Activated CD8-positive, alpha-beta memory T cell treated with anti-CD3 and anti-CD28 coated beads for 4 hours (primary cell): ENCODE data around the gene KCNA2.
A peak's percentile ranks its signal among the peaks of the same experiment; 100 is the strongest.

ENCODE experiments used
- DNase-seq, 2 donors: peaks; one replicate each; pipeline ENCODE4 v3.0.0-alpha.2; 2020; ENCODE audit warnings: low read depth in 2 of 2

KCNA2 gene

DNA sequence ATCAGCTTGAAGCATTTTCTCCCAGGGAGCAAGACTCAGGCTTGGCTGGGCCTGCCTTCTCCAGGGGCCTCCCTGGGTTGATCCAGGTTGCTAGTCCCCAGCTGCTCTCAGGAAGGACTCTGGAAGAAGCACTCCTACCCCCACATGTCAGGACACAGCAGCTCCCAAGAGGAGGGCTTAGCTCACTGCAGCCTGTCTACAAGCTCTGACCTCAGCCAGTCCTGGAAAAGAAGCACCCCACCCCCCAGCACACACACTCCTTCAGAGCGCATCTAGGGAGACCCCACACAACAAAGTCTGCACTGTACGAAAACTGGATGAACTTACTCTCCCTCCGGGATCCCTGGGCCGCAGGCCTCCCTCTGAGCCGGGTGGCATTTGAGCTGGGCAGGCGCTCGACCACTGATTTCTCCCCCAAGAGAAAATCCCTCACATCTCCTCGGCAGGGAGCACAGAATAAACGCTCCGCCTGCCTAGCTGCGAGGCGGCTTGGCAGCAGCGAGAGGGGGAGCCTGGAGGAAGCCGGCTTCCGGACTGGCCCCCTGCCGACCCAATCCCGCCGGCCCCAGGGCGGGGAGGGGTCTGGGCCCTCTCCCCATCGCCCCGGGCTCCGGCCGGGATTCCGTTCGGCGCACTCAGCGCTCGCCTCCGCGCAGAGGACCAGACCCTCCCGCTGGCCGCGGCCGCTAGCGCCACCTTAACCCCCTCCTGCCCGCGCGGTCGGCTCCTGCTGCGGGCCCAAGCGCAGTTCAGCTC is at the start of gene KCNA2:
Gene KCNA2, minus strand, starts transcription at position 458 of the 756 bp plus-strand sequence. CDS start 1,576 bp downstream, outside the sequence.
- DNase-seq: no peak

DNA sequence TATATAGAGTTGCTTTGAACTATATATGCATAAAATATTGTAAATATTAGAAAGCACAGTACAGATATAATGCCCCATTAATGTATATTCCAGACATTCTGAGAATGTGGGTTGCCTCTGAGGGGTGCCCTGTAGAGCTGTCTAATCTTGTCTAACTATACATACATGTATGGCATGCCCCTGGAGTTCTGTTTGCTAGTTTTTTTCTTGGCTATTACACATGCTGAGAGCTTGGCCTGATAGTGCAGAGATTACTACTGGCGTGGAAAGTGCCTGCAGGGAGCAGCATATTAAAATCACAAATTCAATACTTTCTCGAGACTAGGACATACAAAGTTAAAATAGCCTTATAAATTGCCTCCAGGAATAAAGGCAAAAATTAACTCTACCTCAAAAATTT is 44.5 kb upstream of the KCNA2 start:
- no peak for DNase-seq

DNA sequence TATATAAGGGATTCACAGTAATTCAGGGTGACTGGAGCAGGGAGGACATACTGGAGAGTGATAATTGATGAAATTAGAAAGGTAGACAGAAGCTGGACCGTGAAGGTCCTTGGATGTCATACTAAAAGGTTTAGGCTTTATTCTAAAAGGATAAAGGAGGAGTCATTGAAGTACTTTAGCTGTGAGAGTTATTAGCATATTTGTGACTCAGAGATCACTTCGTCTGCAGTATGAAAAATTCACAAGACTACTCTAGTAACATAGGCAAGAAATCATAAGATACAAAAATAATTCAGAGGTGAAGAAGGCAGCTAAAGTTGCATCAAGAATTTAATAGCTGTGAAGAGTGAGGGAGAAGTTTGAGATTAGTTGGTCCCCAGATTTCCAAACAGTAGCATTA is 42.3 kb upstream of the KCNA2 start:
- DNase-seq: no peak

DNA sequence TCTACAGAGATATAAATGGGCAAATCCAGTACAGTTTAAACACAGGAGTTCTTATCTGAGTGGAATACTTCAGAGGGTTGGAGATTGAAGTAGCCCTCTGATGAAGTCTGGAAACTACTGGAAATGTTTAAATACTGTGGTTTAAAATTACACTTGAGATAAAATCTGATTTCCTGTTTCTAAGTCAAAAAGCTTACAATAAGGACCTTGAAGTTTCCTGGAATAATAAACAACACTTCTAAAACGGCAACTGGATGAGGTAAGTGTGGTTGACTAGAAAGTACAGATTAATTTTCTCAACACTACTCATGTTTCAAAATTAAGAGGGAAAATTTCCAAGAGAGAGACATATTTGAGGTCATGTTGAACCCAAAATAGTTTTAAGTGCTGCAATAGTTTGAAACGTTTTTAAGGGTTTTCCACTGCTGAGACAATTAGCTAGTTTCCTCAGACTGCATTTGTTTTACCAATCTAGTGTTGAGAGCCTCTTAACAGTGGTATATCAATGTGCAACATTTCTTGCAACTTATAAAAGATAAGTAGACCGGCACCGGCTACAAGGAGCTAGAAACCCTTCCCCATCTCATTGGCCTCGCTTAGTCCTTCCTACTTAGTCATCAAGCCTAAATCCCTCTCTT is 41.2 kb upstream of the KCNA2 start:
- no peak for DNase-seq

DNA sequence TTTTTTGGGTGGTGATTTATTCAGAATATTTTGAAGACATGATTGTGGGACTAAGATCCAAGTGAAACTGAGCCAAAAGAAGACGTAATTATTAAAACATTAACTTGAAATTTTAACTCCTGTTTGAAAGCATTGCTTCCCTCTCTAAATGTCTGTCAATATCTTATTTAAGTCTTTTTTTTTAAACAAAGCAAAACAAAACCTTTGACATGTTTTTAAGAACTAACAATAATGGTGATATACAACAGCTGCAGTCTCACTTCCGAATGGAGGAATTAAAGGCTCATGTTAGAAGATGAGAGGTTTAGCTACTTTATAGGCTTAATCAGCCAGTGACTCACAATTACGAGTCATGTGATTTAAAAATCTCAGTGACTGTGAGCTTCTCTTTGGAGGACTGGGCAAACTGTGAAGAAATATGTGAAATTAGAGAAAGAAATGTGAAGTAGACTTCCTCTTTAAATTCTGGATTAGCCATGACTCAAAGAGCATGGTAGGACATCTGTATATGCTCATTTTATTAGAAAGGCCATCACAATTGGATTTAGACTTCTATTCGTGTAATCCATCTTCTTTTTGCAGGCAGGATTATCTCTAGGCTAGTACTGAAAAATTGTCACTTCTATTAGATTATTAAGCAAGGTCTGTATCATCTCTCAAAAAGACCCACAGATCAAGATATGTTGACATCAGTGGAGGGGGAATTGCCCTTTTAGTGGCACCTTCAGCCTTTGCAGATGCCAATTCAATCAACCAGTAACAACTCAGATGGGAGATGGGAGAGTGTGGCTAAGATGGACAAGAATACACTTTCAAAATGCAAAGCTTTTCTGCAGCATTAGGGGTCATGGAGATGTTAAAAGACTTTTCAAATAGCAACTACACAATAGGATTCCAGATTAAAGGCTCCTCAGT is 39.9 kb upstream of the KCNA2 start:
- DNase-seq: no peak

DNA sequence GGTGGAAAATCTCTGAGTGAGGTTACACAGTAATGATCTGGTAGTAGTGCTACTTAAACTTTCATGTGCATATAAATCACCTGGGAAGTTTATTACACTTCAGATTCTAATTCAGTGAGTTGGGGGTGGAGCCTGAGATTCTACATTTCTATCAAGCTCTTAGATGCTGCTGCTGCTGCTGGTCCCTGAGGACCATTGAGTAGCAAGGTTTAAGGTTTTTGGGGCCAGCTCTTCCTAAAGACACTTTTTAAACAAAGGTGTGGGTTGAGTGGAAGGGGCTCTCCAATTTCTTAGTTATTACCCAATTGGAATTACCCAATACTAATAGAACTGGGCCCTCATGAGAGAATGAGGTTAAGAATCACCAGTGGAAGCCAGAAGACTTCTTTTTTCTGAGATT is 39.1 kb upstream of the KCNA2 start:
- DNase-seq: no peak

DNA sequence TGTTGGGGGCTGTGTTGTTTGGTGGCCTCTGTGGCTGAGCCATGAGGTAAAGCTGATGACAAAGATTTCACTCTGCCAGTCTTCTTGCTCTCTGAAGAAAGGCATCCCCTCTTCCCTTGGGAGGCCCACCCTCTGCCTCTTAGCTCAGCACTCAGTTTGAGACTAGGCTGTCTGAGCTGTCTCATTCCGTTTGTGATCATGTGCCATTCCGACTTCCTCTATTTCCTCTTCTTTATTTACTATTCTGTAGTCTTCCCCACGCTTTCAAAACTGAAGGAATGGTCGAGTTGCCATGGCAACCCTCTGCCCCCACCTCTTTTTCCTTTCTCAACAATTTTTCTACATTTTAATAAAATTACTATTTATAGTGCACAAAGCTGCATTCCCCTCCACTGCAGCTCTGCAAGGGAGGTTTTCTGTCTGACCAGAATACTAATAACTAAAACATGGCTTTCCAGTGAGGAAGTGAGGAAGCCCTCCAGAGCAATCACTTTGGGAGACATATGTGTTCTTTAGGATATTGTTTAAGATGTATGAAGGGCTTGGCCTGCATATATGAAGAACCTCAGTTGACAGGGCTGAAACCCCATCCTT is 37.8 kb upstream of the KCNA2 start:
- no peak for DNase-seq

DNA sequence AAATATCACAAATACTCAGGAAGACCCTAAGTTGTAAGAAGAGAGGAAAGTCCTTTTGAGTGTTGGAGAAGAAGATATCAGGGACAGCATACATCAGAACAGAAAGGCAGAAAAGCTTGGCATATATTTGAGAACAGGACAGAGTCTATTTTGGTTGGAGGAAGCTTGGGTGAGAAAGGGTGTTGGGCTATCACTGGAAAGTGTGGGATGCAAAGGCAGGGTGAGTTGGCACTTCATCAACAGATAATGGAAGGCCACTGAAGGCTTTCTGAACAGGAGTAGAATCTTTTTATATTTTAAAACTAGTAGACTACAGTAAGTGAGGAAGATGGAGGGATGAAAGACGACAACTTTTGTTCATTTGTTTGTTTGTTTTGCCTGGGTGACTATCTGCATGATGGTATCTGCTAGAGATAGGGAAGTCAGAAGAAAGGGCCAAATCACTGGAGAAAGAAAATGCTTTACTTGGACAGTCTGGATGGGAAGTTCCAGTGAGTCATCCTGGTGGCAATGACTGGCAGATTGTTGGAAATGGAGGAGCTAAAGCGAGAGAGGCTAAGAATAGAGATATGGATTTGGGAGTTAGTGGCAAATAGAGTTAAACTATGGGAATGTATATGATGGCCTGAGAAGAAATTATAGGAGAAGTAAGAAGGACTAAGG is 33.7 kb upstream of the KCNA2 start:
- DNase-seq: no peak

DNA sequence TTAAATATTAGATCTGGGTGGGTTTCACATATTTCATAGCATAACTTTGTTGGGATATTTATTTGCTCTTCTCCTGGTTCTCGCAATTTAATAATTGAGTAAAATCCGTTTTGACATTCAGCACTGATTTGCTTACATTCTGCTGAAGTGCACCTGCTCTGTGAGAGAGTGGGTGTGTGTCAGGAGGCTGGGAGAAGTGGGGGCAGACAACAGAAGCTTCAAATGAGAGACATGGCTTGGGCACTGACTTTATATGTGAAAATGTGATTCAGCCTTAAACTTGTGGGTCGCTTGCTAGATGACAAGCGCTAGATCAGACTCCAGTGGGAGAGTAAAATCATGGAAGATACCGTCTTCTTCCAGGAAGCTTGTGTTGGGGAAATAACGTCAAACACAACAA is 32.4 kb upstream of the KCNA2 start:
- no peak for DNase-seq

DNA sequence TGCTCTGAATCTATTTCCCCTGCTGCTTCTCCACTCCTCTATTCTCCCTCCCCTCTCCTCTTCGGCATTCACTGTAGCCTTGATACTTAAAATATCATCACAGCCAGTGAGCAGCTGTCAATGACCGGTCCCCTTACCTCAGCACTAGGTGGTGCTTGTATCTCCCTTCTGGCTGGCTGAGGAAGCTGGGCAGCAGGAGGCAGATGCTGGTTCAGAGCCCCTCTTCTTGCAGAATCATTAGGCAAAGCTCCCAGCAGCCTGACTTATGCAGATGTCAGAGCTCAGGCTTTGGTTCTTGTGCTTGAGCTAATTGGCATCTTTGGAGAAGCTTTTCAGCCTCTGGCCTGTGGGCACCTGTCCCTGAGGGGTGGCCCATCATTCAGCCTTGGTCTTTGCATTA is 31.9 kb upstream of the KCNA2 start:
- DNase-seq: no peak

DNA sequence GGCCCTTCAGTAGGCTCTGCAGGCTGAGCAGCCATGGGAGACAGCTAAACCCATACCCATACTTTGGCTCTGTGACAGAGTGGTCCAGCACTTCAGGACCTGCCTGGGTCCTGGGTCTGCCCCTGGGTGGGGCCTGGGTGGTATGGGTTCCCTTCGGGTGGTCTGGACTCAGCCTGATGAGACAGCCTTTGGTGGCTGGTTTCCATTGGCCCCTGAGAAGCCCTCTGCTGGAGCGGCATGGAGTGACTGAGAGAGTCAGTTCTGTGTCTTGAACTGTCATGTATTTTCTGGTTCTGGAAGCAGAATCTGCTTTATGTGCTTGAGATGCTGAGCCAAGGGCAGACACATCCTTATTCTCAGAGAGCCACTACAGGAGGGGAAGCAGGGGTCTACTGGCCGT is 31.3 kb upstream of the KCNA2 start:
- no peak for DNase-seq

DNA sequence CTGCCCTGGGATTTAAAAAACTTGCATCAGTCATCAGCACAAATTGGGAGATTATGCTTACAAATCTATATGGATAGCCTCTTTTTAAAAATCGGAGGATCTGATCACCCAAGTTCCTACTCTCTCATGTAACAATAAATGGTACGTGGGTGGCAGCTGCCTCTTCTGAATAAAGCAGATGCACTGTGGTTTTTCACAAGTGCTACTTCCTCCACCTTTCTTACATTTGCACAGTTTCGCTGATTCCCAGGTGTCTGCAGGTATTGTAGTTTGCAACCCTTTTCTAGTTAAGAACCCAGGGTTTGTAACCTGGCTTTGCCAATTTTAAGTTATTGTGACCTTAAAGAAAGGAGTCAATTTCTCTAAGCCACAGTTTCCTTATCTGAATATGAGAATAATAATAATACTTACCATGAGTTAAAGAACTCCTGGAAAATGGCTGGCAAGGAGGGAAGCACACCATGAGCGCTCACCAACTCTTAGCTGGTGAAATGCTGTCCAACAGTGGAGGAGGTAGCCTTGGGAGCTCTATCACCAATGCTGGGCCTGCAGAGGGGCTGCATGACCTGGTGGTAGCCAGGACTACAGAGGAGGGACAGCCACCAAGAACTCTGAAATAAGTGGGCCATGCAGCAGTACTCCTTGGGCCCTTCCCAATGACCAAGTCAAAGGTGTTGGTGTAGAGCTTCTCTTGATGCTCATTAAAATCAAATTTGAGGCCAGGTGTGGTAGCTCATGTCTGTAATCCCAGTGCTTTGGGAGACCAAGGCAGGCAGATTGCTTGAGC is 30.2 kb upstream of the KCNA2 start:
- DNase-seq: no peak

DNA sequence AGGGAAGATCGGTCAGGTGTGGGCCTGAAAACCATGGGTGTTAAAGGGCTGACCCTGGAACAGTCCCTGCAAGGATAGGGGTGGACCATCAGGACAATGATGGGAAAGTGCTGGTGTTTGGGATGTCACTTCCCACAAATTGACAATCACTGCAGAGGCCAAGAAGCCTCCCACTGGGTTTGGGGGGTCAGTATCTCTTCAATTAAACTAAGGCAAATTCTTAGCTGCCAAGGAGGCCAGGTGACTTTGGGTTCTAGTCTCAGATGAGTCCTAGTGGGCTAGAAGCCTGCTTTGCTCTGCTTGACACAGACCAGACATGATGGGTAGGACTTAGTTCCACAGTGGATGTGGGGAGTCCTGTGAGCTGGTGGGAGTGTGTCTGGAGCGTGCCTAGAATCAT is 29.3 kb upstream of the KCNA2 start:
- no peak for DNase-seq

DNA sequence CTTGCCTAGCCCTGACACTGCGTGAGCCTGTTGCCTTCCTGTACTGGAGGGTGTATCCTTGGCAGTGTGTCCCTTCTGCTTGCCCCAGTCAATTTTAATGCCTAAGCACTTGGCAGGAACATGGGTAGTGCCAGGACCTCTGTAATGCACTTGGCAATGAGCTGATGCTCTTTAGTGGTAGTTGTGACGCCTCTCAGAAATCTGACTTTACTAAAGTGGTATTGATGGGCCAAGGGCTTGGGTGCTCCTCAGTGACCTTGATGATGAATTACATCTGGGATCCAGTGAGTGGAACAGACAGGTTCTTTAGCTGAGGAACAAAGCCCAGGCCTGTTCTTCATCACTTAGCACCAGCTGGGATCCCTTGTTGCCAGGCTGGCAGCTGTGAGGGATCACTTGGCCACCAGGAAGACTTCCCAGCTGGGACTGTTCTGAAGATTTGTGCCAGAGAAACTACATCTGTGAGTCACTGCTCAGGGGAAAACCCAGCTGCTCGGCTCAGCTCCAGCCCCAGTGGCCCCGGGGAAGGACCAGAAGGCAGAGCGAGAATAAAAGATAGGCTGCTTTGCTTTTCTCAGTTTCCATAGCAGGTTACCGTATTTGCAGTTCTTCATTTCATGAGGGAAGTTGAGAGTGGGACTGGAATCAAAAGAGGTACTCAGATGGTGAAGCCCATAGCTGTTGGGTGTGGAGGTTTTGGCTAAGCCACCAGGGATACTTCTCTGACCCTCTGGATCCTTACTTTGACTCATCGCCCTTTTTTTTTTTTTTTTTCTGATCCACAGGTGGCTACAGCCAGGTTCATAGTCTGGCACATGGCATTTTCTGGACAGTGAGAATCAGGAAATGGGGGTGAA is 28.5 kb upstream of the KCNA2 start:
- peak; percentile 34 to 45 for DNase-seq

DNA sequence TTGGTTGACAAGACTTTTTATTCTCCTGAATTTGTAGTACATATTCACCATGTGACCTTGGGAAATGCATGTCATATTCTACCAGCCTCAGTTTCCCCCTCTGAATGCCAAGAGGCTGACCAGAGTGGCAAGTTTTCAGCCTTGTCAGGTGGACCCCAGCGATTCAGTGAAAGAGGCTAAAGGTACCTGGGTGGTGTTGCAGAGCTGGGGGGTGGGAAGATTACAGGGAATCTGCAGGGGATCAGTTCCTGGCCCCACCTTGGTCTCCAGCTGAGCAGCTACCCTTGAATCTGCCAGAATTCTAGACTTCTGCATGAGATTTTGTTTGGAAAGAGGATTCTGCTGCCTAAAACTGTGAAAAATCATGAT is 27.9 kb upstream of the KCNA2 start:
- DNase-seq: no peak

DNA sequence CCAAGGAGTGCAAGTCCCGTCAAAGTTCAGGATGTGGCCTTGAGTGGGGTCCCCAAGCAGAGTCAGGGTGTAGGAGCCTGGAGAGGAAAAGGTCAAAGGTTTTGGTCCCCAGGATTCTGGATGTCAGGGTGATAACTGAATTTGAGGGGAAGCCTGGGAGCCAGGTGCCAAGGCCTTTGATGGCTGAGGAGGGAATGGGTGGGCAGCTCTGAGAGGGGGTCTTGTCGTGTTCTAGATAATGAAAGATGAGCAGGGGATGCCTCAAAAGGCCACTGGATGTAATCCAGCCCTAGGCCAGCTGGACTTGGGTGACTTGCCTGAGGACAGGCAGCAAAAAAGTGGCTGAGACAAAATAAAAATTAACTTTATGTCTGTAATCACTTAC is 27.5 kb upstream of the KCNA2 start:
- DNase-seq: no peak

DNA sequence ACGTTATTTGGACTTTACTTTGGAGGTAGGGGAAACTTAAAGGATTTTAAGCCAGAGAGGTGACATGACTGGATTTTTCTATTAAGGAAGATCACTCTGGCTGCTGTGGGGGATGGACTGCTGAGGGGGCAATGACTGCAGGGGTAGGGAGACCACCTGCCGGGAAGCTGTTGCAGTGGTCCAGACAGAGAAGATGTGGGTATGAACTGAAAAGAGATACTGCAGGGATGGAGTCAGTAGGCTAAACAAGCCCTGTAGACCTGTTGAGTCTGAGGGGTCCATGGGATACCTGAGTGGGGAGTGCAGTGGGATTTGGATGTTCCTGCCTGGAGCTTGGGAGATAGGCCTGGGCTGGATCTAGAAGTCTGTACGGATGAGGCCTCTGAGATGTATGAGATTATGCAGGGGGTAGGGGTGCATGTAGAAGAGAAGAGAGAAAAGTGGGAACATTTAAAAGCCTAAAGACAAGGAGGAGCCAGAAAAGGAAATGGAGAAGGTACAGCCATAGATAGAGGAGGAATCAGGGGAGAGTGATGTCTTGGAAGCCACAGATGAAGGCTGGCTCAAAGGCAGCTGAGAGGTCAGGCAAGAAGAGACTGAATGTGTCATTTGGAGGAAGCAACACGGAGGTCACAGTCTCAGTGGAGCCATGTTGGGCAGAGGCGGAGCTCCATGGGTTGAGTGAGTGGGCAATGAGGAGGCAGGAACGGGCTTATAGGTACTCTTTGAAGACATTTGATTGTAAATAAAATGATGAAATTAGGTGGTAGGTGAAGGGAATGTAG is 25.9 kb upstream of the KCNA2 start:
- DNase-seq: no peak

DNA sequence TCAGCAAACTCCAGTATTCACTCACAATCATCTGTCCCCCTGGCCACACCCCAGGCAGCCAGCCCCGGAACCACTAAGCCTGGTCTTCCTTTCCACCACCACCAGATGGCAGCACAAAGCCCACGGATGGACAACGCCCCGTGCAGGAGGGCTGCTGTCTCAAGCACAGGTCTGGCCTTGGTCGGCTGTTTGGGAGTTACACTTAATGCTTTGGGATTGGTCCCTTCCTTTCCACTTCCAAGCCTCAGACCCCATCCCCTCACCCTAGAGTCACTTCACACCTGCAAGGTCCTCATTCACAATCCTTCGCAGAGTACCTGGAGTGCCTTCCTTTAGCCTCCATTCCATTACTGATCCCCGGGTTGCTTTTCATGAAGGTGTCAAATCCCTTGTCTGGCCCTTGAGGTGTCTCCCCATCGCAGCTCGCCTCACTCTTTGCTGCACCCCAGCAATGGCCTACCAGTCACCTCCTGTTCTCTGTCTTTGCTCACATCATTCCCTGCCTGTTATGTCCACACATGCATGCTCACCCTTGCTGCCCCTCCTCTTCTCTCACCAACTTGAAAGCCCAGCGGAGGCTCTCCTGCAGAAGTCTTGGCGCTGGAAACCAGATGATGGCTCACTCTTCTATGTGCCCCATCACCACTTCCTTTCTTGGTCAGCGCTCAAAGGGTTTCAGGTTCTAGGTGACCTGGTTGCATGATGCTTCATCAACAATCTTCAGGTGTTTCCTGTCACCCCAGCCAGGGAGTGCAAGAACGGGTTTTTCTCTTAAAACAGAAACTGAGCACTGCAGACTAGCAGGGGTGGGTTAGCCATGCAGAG is 24.9 kb upstream of the KCNA2 start:
- peak; percentile 60 to 70 for DNase-seq
